GM12891 (cell line): ENCODE measurements around the gene CCDC201.

Experiments
- DNase-seq: peaks from one replicate; pipeline ENCODE4 v3.0.0; 2011; ENCODE audit warnings: low spot score; ENCODE audit not compliant: insufficient read length
- FAIRE-seq: peaks from 2 replicates; lab custom pipeline; 2011; peaks lifted over from hg19 to GRCh38; lab: Jason Lieb, UNC
- PAX5 ChIP-seq: IDR thresholded peaks from 2 replicates; pipeline ENCODE4 v1.6.1; 2011; ENCODE audit warnings: low read length, moderate library complexity, mild to moderate bottlenecking; ENCODE audit not compliant: insufficient read depth, severe bottlenecking
- POLR2A ChIP-seq: IDR thresholded peaks from 2 replicates; pipeline ENCODE4 v1.6.1; 2011; ENCODE audit warnings: low read depth, low read length, control low read depth
- POLR2AphosphoS5 ChIP-seq: IDR thresholded peaks from 2 replicates; pipeline ENCODE4 v1.6.1; 2011; ENCODE audit warnings: low read depth, low read length, control low read depth
- POU2F2 ChIP-seq: IDR thresholded peaks from 2 replicates; pipeline ENCODE4 v1.6.1; 2011; ENCODE audit warnings: low read depth, mild to moderate bottlenecking, control low read depth, low read length, moderate library complexity
- SPI1 ChIP-seq: IDR thresholded peaks from 2 replicates; pipeline ENCODE4 v1.6.1; 2011; ENCODE audit warnings: low read depth, low read length, control low read depth
- TAF1 ChIP-seq: IDR thresholded peaks from 2 replicates; pipeline ENCODE4 v1.6.1; 2011; ENCODE audit warnings: low read depth, low read length, control low read depth

Gene CCDC201

GRCh38 chr7:45915606-45916005, 42.7 kb upstream of the CCDC201 start:
- TF ChIP-seq SPI1 (no peak), PAX5 (no peak), POLR2A (no peak), POLR2AphosphoS5 (no peak), TAF1 (no peak), POU2F2 (no peak)
- DNase-seq (no peak), FAIRE-seq (no peak)

- FAIRE-seq (no peak), DNase-seq (no peak)
- TF ChIP-seq POU2F2 (no peak), POLR2A (no peak), POLR2AphosphoS5 (no peak), SPI1 (no peak), PAX5 (no peak), TAF1 (no peak)
Measured at GRCh38 chr7:45914911-45915310, 42.0 kb upstream of the CCDC201 start.

GRCh38 chr7:45912972-45913371, 40.1 kb upstream of the CCDC201 start:
- FAIRE-seq: no peak

GRCh38 chr7:45911311-45911710, 38.4 kb upstream of the CCDC201 start:
- FAIRE-seq (no peak), DNase-seq (no peak)

More at GRCh38 chr7:45912972-45913371, 40.1 kb upstream of the CCDC201 start:
- TF ChIP-seq TAF1 (no peak), SPI1 (no peak), POLR2AphosphoS5 (no peak), POLR2A (no peak), PAX5 (no peak)
- DNase-seq: no peak

GRCh38 chr7:45910855-45911254, 38.0 kb upstream of the CCDC201 start:
- DNase-seq (no peak), FAIRE-seq (no peak)
- no peak for TF ChIP-seq POLR2AphosphoS5
- TF ChIP-seq TAF1: no peak
- TF ChIP-seq POU2F2: no peak
- no peak for TF ChIP-seq SPI1

More at GRCh38 chr7:45911311-45911710, 38.4 kb upstream of the CCDC201 start:
- TF ChIP-seq PAX5 (no peak), SPI1 (no peak), POLR2AphosphoS5 (no peak), POLR2A (no peak), POU2F2 (no peak), TAF1 (no peak)

- FAIRE-seq (no peak), DNase-seq (no peak)
- no peak for TF ChIP-seq POU2F2
- TF ChIP-seq POLR2AphosphoS5: no peak
- TF ChIP-seq PAX5: no peak
- no peak for TF ChIP-seq POLR2A
- no peak for TF ChIP-seq TAF1
- TF ChIP-seq SPI1: no peak
Measured at GRCh38 chr7:45909561-45909960, 36.7 kb upstream of the CCDC201 start.

- DNase-seq (no peak), FAIRE-seq (no peak)
- TF ChIP-seq TAF1 (no peak), SPI1 (no peak), PAX5 (no peak), POLR2AphosphoS5 (no peak)
Measured at GRCh38 chr7:45902820-45903219, 29.9 kb upstream of the CCDC201 start.

GRCh38 chr7:45901566-45901965, 28.7 kb upstream of the CCDC201 start:
- no peak for TF ChIP-seq POLR2AphosphoS5
- TF ChIP-seq SPI1: no peak
- TF ChIP-seq POLR2A: no peak
- no peak for TF ChIP-seq TAF1
- no peak for DNase-seq
- no peak for FAIRE-seq

- DNase-seq (no peak), FAIRE-seq (no peak)
- no peak for TF ChIP-seq TAF1
- TF ChIP-seq POLR2A: no peak
- TF ChIP-seq SPI1: no peak
- TF ChIP-seq POU2F2: no peak
- no peak for TF ChIP-seq POLR2AphosphoS5
- no peak for TF ChIP-seq PAX5
Measured at GRCh38 chr7:45898222-45898621, 25.3 kb upstream of the CCDC201 start.

- no peak for FAIRE-seq
- TF ChIP-seq PAX5: no peak
- TF ChIP-seq POLR2AphosphoS5: no peak
- no peak for TF ChIP-seq POLR2A
- no peak for TF ChIP-seq SPI1
- no peak for TF ChIP-seq TAF1
- no peak for TF ChIP-seq POU2F2
- no peak for DNase-seq
Measured at GRCh38 chr7:45897042-45897690, 24.3 kb upstream of the CCDC201 start.
